SK-N-SH treated with all-trans-retinoic acid at 6 μM for 48 hours (cell line): ENCODE data around the gene CCDC68.

ENCODE experiments used
- ATAC-seq: fragments of 200-7000 bp; cut with Tn5 transposase; 3 replicates; pipeline ENCODE4 v1.9.1; 2020; ENCODE audit warnings: mild to moderate bottlenecking, moderate library complexity
- ARNTL ChIP-seq: fragments of 450-650 bp; formaldehyde crosslinking; IDR thresholded peaks from 2 replicates; pipeline ENCODE4 v1.5.0; 2020; ENCODE audit warnings: low read depth, mild to moderate bottlenecking, moderate library complexity, borderline replicate concordance
- BACH2 ChIP-seq: fragments of 250-450 bp; sonication (Bioruptor Pico); IDR thresholded peaks from 2 replicates; pipeline ENCODE4 v1.9.0; 2021; ENCODE audit warnings: mild to moderate bottlenecking, borderline replicate concordance
- CSDC2 ChIP-seq: fragments of 250-450 bp; sonication (Bioruptor Pico); IDR thresholded peaks from 2 replicates; pipeline ENCODE4 v1.5.0; 2020; ENCODE audit warnings: mild to moderate bottlenecking, moderate library complexity
- CSRNP3 ChIP-seq: fragments of 250-450 bp; sonication (Bioruptor Pico); IDR thresholded peaks from 2 replicates; pipeline ENCODE4 v1.5.1; 2021; ENCODE audit warnings: mild to moderate bottlenecking, moderate library complexity
- ESRRG ChIP-seq: fragments of 250-450 bp; sonication (Bioruptor Pico); IDR thresholded peaks from 2 replicates; pipeline ENCODE4 v1.6.1; 2021; ENCODE audit warnings: mild to moderate bottlenecking
- GLIS3 ChIP-seq: fragments of 250-450 bp; sonication (Bioruptor Pico); IDR thresholded peaks from 2 replicates; pipeline ENCODE4 v1.5.0; 2020; ENCODE audit warnings: mild to moderate bottlenecking, moderate library complexity
- ISL1 ChIP-seq: fragments of 250-450 bp; sonication (Bioruptor Pico); IDR thresholded peaks from 2 replicates; pipeline ENCODE4 v2.1.2; 2022; ENCODE audit warnings: mild to moderate bottlenecking, moderate library complexity
- PATZ1 ChIP-seq: fragments of 250-450 bp; sonication (Bioruptor Pico); IDR thresholded peaks from 2 replicates; pipeline ENCODE4 v1.8.0; 2020; ENCODE audit warnings: mild to moderate bottlenecking, moderate library complexity, borderline replicate concordance
- PPARA ChIP-seq: fragments of 250-450 bp; sonication (Bioruptor Pico); IDR thresholded peaks from 2 replicates; pipeline ENCODE4 v1.5.0; 2020; ENCODE audit warnings: mild to moderate bottlenecking, borderline replicate concordance
- RARB ChIP-seq: fragments of 250-450 bp; sonication (Bioruptor Pico); IDR thresholded peaks from 2 replicates; pipeline ENCODE4 v1.8.0; 2021; ENCODE audit warnings: mild to moderate bottlenecking, moderate library complexity
- SNAI2 ChIP-seq: fragments of 250-450 bp; sonication (Bioruptor Pico); IDR thresholded peaks from 2 replicates; pipeline ENCODE4 v1.5.0; 2020; ENCODE audit warnings: mild to moderate bottlenecking, moderate library complexity
- TCF4 ChIP-seq: fragments of 250-450 bp; sonication (Bioruptor Pico); IDR thresholded peaks from 2 replicates; pipeline ENCODE4 v1.8.0; 2021; ENCODE audit warnings: mild to moderate bottlenecking, moderate library complexity, borderline replicate concordance
- TOX ChIP-seq: fragments of 250-450 bp; sonication (Bioruptor Pico); IDR thresholded peaks from 2 replicates; pipeline ENCODE4 v1.8.0; 2021; ENCODE audit warnings: mild to moderate bottlenecking, moderate library complexity, borderline replicate concordance
- ZC3H10 ChIP-seq: fragments of 250-450 bp; sonication (Bioruptor Pico); IDR thresholded peaks from 2 replicates; pipeline ENCODE4 v1.5.1; 2021; ENCODE audit warnings: mild to moderate bottlenecking, moderate library complexity
- ZFP3 ChIP-seq: fragments of 250-450 bp; sonication (Bioruptor Pico); IDR thresholded peaks from 2 replicates; pipeline ENCODE4 v1.5.0; 2020; ENCODE audit warnings: mild to moderate bottlenecking, moderate library complexity
- ZFP30 ChIP-seq: fragments of 450-650 bp; formaldehyde crosslinking; IDR thresholded peaks from 2 replicates; pipeline ENCODE4 v1.5.0; 2022; ENCODE audit warnings: mild to moderate bottlenecking, moderate library complexity
- ZNF565 ChIP-seq: fragments of 450-650 bp; formaldehyde crosslinking; conservative IDR thresholded peaks from 2 replicates; pipeline ENCODE4 v1.5.0; 2020; ENCODE audit warnings: low read depth, mild to moderate bottlenecking, moderate library complexity
- ZNF70 ChIP-seq: fragments of 450-650 bp; formaldehyde crosslinking; IDR thresholded peaks from 2 replicates; pipeline ENCODE4 v1.5.0; 2020; ENCODE audit warnings: mild to moderate bottlenecking, moderate library complexity
- ZNF8 ChIP-seq: fragments of 450-650 bp; formaldehyde crosslinking; IDR thresholded peaks from 2 replicates; pipeline ENCODE4 v1.5.0; 2020; ENCODE audit warnings: mild to moderate bottlenecking, moderate library complexity
- TF ChIP-seq, protein P1 (sequence below): fragments of 250-450 bp; sonication (Bioruptor Pico); IDR thresholded peaks from 2 replicates; pipeline ENCODE4 v1.5.1; 2020; ENCODE audit warnings: low read depth, mild to moderate bottlenecking, moderate library complexity
- TF ChIP-seq, protein P2 (sequence below): fragments of 250-450 bp; sonication (Bioruptor Pico); IDR thresholded peaks from 2 replicates; pipeline ENCODE4 v1.8.0; 2021; ENCODE audit warnings: low read depth, mild to moderate bottlenecking, moderate library complexity, borderline replicate concordance
- TF ChIP-seq, protein P3 (sequence below): fragments of 250-450 bp; sonication (Bioruptor Pico); IDR thresholded peaks from 2 replicates; pipeline ENCODE4 v1.5.0; 2020; ENCODE audit warnings: mild to moderate bottlenecking, moderate library complexity

CCDC68 gene

GRCh38 chr18:54867131-54867530 is 92.1 kb downstream of the CCDC68 start:
- ATAC-seq: no peak
- TF ChIP-seq GLIS3 (CRISPR knock-in tag): no peak
- TF ChIP-seq, protein P1, sequence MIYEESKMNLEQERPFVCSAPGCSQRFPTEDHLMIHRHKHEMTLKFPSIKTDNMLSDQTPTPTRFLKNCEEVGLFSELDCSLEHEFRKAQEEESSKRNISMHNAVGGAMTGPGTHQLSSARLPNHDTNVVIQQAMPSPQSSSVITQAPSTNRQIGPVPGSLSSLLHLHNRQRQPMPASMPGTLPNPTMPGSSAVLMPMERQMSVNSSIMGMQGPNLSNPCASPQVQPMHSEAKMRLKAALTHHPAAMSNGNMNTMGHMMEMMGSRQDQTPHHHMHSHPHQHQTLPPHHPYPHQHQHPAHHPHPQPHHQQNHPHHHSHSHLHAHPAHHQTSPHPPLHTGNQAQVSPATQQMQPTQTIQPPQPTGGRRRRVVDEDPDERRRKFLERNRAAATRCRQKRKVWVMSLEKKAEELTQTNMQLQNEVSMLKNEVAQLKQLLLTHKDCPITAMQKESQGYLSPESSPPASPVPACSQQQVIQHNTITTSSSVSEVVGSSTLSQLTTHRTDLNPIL (CRISPR knock-in tag): no peak
- TF ChIP-seq BACH2: no peak
- no peak for TF ChIP-seq CSDC2 (CRISPR knock-in tag)
- TF ChIP-seq ZFP30 (CRISPR knock-in tag): no peak
- TF ChIP-seq PPARA: no peak
- TF ChIP-seq ISL1 (CRISPR knock-in tag): no peak
- no peak for TF ChIP-seq ESRRG (CRISPR knock-in tag)
- no peak for TF ChIP-seq CSRNP3 (CRISPR knock-in tag)
- TF ChIP-seq ZNF8 (CRISPR knock-in tag): no peak
- no peak for TF ChIP-seq ARNTL (CRISPR knock-in tag)
- TF ChIP-seq RARB (CRISPR knock-in tag): no peak
- no peak for TF ChIP-seq ZFP3 (CRISPR knock-in tag)

- TF ChIP-seq GLIS3 (CRISPR knock-in tag): no peak
- no peak for TF ChIP-seq PPARA
- TF ChIP-seq CSRNP3 (CRISPR knock-in tag): no peak
- TF ChIP-seq CSDC2 (CRISPR knock-in tag): no peak
- no peak for TF ChIP-seq BACH2
- TF ChIP-seq ZNF70 (CRISPR knock-in tag): no peak
- TF ChIP-seq ZNF565: no peak
- no peak for TF ChIP-seq ARNTL (CRISPR knock-in tag)
- TF ChIP-seq ZC3H10 (CRISPR knock-in tag): no peak
- no peak for TF ChIP-seq RARB (CRISPR knock-in tag)
- TF ChIP-seq TOX (CRISPR knock-in tag): no peak
- no peak for TF ChIP-seq PATZ1 (CRISPR knock-in tag)
- no peak for TF ChIP-seq ZFP30 (CRISPR knock-in tag)
- no peak for TF ChIP-seq SNAI2 (CRISPR knock-in tag)
- no peak for TF ChIP-seq ZFP3 (CRISPR knock-in tag)
- no peak for ATAC-seq
Measured at GRCh38 chr18:54860941-54861340, 98.3 kb downstream of the CCDC68 start.

DNA sequence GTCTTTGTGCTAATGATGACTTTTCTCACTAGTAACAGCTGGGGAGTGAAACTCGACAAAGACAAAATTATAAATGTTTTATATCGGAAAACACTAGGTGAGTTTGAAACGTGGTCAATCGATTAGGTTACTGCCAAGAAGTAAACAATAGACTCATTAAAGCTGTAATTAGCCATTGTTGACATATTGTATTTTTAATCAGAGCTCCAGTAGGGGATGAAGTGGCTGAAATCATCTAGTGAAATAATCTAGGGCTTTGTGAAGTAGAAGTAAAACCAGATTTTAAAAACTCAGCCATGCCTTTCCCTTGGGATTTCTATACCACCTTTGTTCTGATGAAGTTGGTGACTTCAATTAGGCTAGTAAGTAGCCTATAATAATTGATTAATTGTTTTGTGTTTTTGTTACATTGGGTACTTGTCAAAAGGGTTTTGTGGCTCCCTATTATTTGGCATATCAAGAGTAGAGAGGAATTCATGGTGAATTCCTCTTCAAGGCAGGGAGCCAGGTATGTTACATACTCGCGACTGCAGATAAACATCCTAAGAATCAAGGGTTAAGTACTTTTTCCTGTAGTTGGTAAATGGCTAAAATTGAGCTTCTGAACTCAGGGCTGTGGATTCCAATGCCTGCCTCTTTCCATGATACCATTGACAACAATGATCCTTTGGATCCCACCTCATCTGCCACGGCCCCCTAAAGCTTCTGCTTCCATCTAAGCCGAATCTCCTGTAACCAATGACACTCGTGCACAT is 99.4 kb downstream of the CCDC68 start:
- ATAC-seq: no peak
- TF ChIP-seq CSRNP3 (CRISPR knock-in tag): no peak
- TF ChIP-seq TOX (CRISPR knock-in tag): no peak
- TF ChIP-seq TCF4: no peak
- TF ChIP-seq ZFP30 (CRISPR knock-in tag): no peak
- TF ChIP-seq BACH2: no peak
- no peak for TF ChIP-seq RARB (CRISPR knock-in tag)
- TF ChIP-seq, protein P2, sequence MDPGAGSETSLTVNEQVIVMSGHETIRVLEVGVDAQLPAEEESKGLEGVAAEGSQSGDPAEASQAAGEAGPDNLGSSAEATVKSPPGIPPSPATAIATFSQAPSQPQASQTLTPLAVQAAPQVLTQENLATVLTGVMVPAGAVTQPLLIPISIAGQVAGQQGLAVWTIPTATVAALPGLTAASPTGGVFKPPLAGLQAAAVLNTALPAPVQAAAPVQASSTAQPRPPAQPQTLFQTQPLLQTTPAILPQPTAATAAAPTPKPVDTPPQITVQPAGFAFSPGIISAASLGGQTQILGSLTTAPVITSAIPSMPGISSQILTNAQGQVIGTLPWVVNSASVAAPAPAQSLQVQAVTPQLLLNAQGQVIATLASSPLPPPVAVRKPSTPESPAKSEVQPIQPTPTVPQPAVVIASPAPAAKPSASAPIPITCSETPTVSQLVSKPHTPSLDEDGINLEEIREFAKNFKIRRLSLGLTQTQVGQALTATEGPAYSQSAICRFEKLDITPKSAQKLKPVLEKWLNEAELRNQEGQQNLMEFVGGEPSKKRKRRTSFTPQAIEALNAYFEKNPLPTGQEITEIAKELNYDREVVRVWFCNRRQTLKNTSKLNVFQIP (CRISPR knock-in tag): no peak
- TF ChIP-seq, protein P3, sequence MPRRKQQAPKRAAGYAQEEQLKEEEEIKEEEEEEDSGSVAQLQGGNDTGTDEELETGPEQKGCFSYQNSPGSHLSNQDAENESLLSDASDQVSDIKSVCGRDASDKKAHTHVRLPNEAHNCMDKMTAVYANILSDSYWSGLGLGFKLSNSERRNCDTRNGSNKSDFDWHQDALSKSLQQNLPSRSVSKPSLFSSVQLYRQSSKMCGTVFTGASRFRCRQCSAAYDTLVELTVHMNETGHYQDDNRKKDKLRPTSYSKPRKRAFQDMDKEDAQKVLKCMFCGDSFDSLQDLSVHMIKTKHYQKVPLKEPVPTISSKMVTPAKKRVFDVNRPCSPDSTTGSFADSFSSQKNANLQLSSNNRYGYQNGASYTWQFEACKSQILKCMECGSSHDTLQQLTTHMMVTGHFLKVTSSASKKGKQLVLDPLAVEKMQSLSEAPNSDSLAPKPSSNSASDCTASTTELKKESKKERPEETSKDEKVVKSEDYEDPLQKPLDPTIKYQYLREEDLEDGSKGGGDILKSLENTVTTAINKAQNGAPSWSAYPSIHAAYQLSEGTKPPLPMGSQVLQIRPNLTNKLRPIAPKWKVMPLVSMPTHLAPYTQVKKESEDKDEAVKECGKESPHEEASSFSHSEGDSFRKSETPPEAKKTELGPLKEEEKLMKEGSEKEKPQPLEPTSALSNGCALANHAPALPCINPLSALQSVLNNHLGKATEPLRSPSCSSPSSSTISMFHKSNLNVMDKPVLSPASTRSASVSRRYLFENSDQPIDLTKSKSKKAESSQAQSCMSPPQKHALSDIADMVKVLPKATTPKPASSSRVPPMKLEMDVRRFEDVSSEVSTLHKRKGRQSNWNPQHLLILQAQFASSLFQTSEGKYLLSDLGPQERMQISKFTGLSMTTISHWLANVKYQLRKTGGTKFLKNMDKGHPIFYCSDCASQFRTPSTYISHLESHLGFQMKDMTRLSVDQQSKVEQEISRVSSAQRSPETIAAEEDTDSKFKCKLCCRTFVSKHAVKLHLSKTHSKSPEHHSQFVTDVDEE (CRISPR knock-in tag): no peak
- no peak for TF ChIP-seq ZFP3 (CRISPR knock-in tag)
- TF ChIP-seq GLIS3 (CRISPR knock-in tag): no peak
- no peak for TF ChIP-seq ESRRG (CRISPR knock-in tag)
- no peak for TF ChIP-seq ZNF8 (CRISPR knock-in tag)
- TF ChIP-seq PATZ1 (CRISPR knock-in tag): no peak
- no peak for TF ChIP-seq ISL1 (CRISPR knock-in tag)
